ENCODE results near the gene EGFL8.
"Not testable (repeated sequence)": the region's sequence is repeated elsewhere in the genome, so short reads cannot be mapped to it uniquely, and the experiment has no call there.

Gene EGFL8

GRCh38 chr6:32198345-32198696 is 33.9 kb downstream of the EGFL8 start:
- no peak for DNase-seq

GRCh38 chr6:32198866-32199265 is 34.5 kb downstream of the EGFL8 start:
- DNase-seq, result no peak

GRCh38 chr6:32200711-32201475 is 36.5 kb downstream of the EGFL8 start:
- no peak for DNase-seq

GRCh38 chr6:32202186-32202585 is 37.8 kb downstream of the EGFL8 start:
- no peak for DNase-seq

GRCh38 chr6:32203426-32204267 is 39.3 kb downstream of the EGFL8 start:
- DNase-seq, result no peak

- no peak for DNase-seq
These were observed 39.9 kb downstream of the EGFL8 start for GRCh38 chr6:32204268-32204715.

- no peak for DNase-seq
These were observed 44.6 kb downstream of the EGFL8 start for GRCh38 chr6:32208996-32209395.

- no peak for DNase-seq
These were observed 45.8 kb downstream of the EGFL8 start for GRCh38 chr6:32210191-32210601.

- not testable (repeated sequence) for DNase-seq
These were observed 47.0 kb downstream of the EGFL8 start for GRCh38 chr6:32211432-32211831.

GRCh38 chr6:32212076-32212760 is 47.8 kb downstream of the EGFL8 start:
- DNase-seq, result no peak

GRCh38 chr6:32213649-32214048 is 49.3 kb downstream of the EGFL8 start:
- DNase-seq, result no peak

GRCh38 chr6:32214126-32214525 is 49.7 kb downstream of the EGFL8 start:
- DNase-seq, result no peak

GRCh38 chr6:32215617-32216016 is 51.2 kb downstream of the EGFL8 start:
- no peak for DNase-seq

- DNase-seq, result no peak
These were observed 51.9 kb downstream of the EGFL8 start for GRCh38 chr6:32216285-32216684.

- no peak for DNase-seq
These were observed 52.6 kb downstream of the EGFL8 start for GRCh38 chr6:32216998-32217397.
